Psoas muscle (tissue), 8 donors: ENCODE data around the gene IER5. TPM values are rescaled to one million over a fixed set of nuclear protein-coding genes. Genes with fewer than 3 reads are reported as not detected.

Experiments
- ATAC-seq, 4 donors: fragments of 200-7000 bp; cut with Tn5 transposase; one replicate each; pipeline ENCODE4 v1.9.1; 2020; ENCODE audit warnings: moderate library complexity in 3 of 4, mild to moderate bottlenecking in 2 of 4
- DNase-seq, 2 donors: peaks; one replicate each; pipeline ENCODE4 v3.0.0-alpha.2; 2020
- H3K27ac ChIP-seq: fragments of 200-600 bp; one replicate; pipeline ENCODE4 v1.8.0; 2022
- H3K27me3 ChIP-seq, 3 donors: fragments of 200-600 bp in 1 of 3; one replicate each; pipeline versions ENCODE4 v1.6.1 to v1.8.0; 2013 to 2022; ENCODE audit warnings: low read length in 2 of 3, mild to moderate bottlenecking in 2 of 3, moderate library complexity in 1 of 3; ENCODE audit not compliant: insufficient read depth in 3 of 3
- H3K36me3 ChIP-seq, 2 donors: fragments of 200-600 bp in 1 of 2; one replicate each; pipeline versions ENCODE4 v1.6.1 to v1.8.0; 2013 to 2022; ENCODE audit warnings: low read depth in 1 of 2, mild to moderate bottlenecking in 1 of 2, moderate library complexity in 1 of 2; ENCODE audit not compliant: insufficient read depth in 1 of 2
- H3K4me1 ChIP-seq: fragments of 200-600 bp; one replicate; pipeline ENCODE4 v1.8.0; 2022
- H3K4me3 ChIP-seq: fragments of 200-600 bp; one replicate; pipeline ENCODE4 v1.8.0; 2022; ENCODE audit warnings: mild to moderate bottlenecking
- H3K9me3 ChIP-seq: fragments of 200-600 bp; one replicate; pipeline ENCODE4 v1.8.0; 2022
- CTCF ChIP-seq: fragments of 200-600 bp; IDR thresholded peaks from one replicate; pipeline ENCODE4 v1.8.0; 2022; ENCODE audit warnings: antibody characterized with exemption
- whole genome bisulfite sequencing, 3 donors: extraction: QIAGEN DNeasy Blood & Tissue Kit; methylation state at CpG; one replicate each; pipeline versions ENCODE4 v1.1.6 to v1.1.7; 2013; 5-methylcytosine and 5-hydroxymethylcytosine counted together
- intact Hi-C, 2 donors: fragments of 100-400 bp; cut with DNase I; formaldehyde crosslinking; loops; one replicate each; pipeline versions ENCODE4 v1.11.0 to v1.14.2; 2022
- polyA plus RNA-seq, 3 donors: library from polyadenylated mRNA; stranded (reverse); fragments of 200-250 nt; gene quantifications; one replicate each; pipeline ENCODE4 v1.2.3, GENCODE V29; 2013
- total RNA-seq, 4 donors: library from RNA; stranded (reverse); fragmentation: NEBNext Ultra II Directional in 2 of 4; extraction: Animal tissue kit (Norgen Biotek cat#: 25700) in 2 of 4; gene quantifications; one replicate each; pipeline versions ENCODE4 v1.2.1 to v1.2.4, GENCODE V29; 2021 to 2023
- donor health status: healthy with polysubstance abuse.
- donor health status: DM: no; HTN: no; CAD: no; lungs with moderate emphysema.
- donor health status: Bipolar disorder and iron deficiency.
- donor health status: healthy.
- donor health status: DM: yes; HTN: yes; CAD: no.
- donor health status: DM: no; HTN: no; CAD: no.
- donor health status: DM: no; HTN: no; CAD: no.
- donor health status: DM: yes; HTN: yes; CAD: no.

The IER5 gene
- total and polyA plus RNA-seq, 7 donors: 19.9 to 110 (median 37.5) TPM

- no peak for DNase-seq
- Histone ChIP-seq H3K27me3 (no peaks in the 10 kb centered on the region), H3K4me3 (no peak overlapping the region), H3K36me3 (no peaks in the 10 kb centered on the region), H3K4me1 (peaks cover 18% of the 10 kb centered on the region), H3K9me3 (no peaks in the 10 kb centered on the region), H3K27ac (peak overlapping the region; percentile 50)
- intact Hi-C loops: loop anchor here in 1 of 2 donors (5.0 kb wide), 1 partner anchor 179 kb away; no protein-coding TSS in a partner anchor
- no peak for TF ChIP-seq CTCF
- 72 to 76% (median 73%) methylated on average over 12 of the region's 12 CpGs for WGBS, 3 donors
- ATAC-seq: peak in 2 of 4 donors; percentile 21 to 45
Observed at GRCh38 chr1:181135815-181136737, 47.6 kb downstream of the IER5 start.

GRCh38 chr1:181136738-181137122, 48.2 kb downstream of the IER5 start:
- Histone ChIP-seq H3K36me3 (no peaks in the 10 kb centered on the region), H3K4me1 (peaks cover 24% of the 10 kb centered on the region), H3K27ac (no peak overlapping the region), H3K27me3 (no peaks in the 10 kb centered on the region), H3K4me3 (no peak overlapping the region), H3K9me3 (no peaks in the 10 kb centered on the region)
- intact Hi-C loops: loop anchor here in 1 of 2 donors (5.0 kb wide), 1 partner anchor 179 kb away; no protein-coding TSS in a partner anchor
- no peak for TF ChIP-seq CTCF
- 94 to 97% (median 97%) methylated on average over 8 of the region's 8 CpGs for WGBS, 3 donors
- DNase-seq (no peak), ATAC-seq (no peak)

GRCh38 chr1:181137217-181137743, 48.8 kb downstream of the IER5 start:
- Histone ChIP-seq H3K4me1 (peaks cover 30% of the 10 kb centered on the region), H3K9me3 (no peaks in the 10 kb centered on the region), H3K36me3 (no peaks in the 10 kb centered on the region), H3K27me3 (no peaks in the 10 kb centered on the region), H3K27ac (no peak overlapping the region), H3K4me3 (no peak overlapping the region)
- no peak for ATAC-seq
- no peak for DNase-seq
- no peak for TF ChIP-seq CTCF
- intact Hi-C loops: loop anchor here in 1 of 2 donors (5.0 kb wide), 1 partner anchor 180 kb away; no protein-coding TSS in a partner anchor
- 93 to 97% (median 96%) methylated on average over 12 of the region's 12 CpGs for WGBS, 3 donors

- Histone ChIP-seq H3K27me3 (no peaks in the 10 kb centered on the region), H3K36me3 (no peaks in the 10 kb centered on the region), H3K4me3 (no peak overlapping the region), H3K9me3 (no peaks in the 10 kb centered on the region), H3K4me1 (peaks cover 32% of the 10 kb centered on the region), H3K27ac (no peak overlapping the region)
- intact Hi-C loops: loop anchor here (5.0 kb wide), 4 partner anchors 52 to 182 kb away; partner anchors contain the start of genes IER5 (in 1 of the 2), MR1 (in 1 of the 2) and STX6 (in 1 of the 2)
- DNase-seq (no peak), ATAC-seq (no peak)
- TF ChIP-seq CTCF: no peak
- 50 to 63% (median 51%) methylated on average over 5 of the region's 5 CpGs for WGBS, 3 donors
Observed at GRCh38 chr1:181139631-181140061, 51.1 kb downstream of the IER5 start.
